GM23338 (cell line): ENCODE data around the gene FN3K. TPM values are rescaled to one million over a fixed set of nuclear protein-coding genes. Genes with fewer than 3 reads are reported as not detected.
A peak's percentile ranks its signal among the peaks of the same experiment; 100 is the strongest.

Source experiments
- ATAC-seq: fragments of 200-7000 bp; cut with Tn5 transposase; 3 replicates; pipeline ENCODE4 v1.9.1; 2020
- DNase-seq: peaks from one replicate; pipeline ENCODE4 v3.0.0-alpha.2; 2015; ENCODE audit warnings: low spot score
- H2AFZ ChIP-seq: fragments of 200-600 bp; sonication (generic); 2 replicates; pipeline ENCODE4 v1.8.0; 2016; ENCODE audit warnings: antibody characterized with exemption, mild to moderate bottlenecking, moderate library complexity
- H3F3A ChIP-seq: fragments of 200-600 bp; sonication (generic); replicated peaks from 2 replicates; pipeline ENCODE4 v1.8.0; 2017; ENCODE audit warnings: antibody characterized with exemption, mixed run types, low read depth
- H3K27ac ChIP-seq: fragments of 200-600 bp; sonication (generic); 2 replicates; pipeline ENCODE4 v1.6.1; 2016; ENCODE audit warnings: low read depth
- H3K27me3 ChIP-seq: fragments of 200-600 bp; sonication (generic); 2 replicates; pipeline ENCODE4 v1.8.0; 2016; ENCODE audit warnings: mild to moderate bottlenecking, mixed run types, moderate library complexity; ENCODE audit not compliant: insufficient read depth
- H3K36me3 ChIP-seq: fragments of 200-600 bp; sonication (generic); 2 replicates; pipeline ENCODE4 v1.8.0; 2016; ENCODE audit warnings: mild to moderate bottlenecking; ENCODE audit not compliant: insufficient read depth
- H3K4me1 ChIP-seq: fragments of 200-600 bp; sonication (generic); 2 replicates; pipeline ENCODE4 v1.8.0; 2016; ENCODE audit warnings: mild to moderate bottlenecking, moderate library complexity; ENCODE audit not compliant: insufficient read depth
- H3K4me2 ChIP-seq: fragments of 200-600 bp; sonication (generic); 2 replicates; pipeline ENCODE4 v1.7.1; 2017; ENCODE audit warnings: mixed run types
- H3K4me3 ChIP-seq: fragments of 200-600 bp; sonication (generic); 2 replicates; pipeline ENCODE4 v1.6.1; 2016; ENCODE audit warnings: mixed run types
- H3K79me2 ChIP-seq: fragments of 200-600 bp; sonication (generic); replicated peaks from 2 replicates; pipeline ENCODE4 v1.8.0; 2017; ENCODE audit warnings: mild to moderate bottlenecking; ENCODE audit not compliant: insufficient read depth
- H3K9me2 ChIP-seq: fragments of 200-600 bp; sonication (generic); 2 replicates; pipeline ENCODE4 v1.8.0; 2017; ENCODE audit not compliant: insufficient read depth
- H4K20me1 ChIP-seq: fragments of 200-600 bp; sonication (generic); replicated peaks from 2 replicates; pipeline ENCODE4 v1.8.0; 2017; ENCODE audit warnings: mild to moderate bottlenecking; ENCODE audit not compliant: insufficient read depth
- H3K27ac Mint-ChIP-seq: 2 replicates; pipeline ENCODE4 v1.8.0; 2020; ENCODE audit warnings: inconsistent platforms, mild to moderate bottlenecking, moderate library complexity, mixed read lengths
- H3K27me3 Mint-ChIP-seq: 3 replicates; pipeline ENCODE4 v1.8.0; 2022; ENCODE audit warnings: low read depth, mild to moderate bottlenecking, moderate library complexity, mixed read lengths, inconsistent platforms; ENCODE audit not compliant: insufficient read depth, poor library complexity
- H3K36me3 Mint-ChIP-seq: 3 replicates; pipeline ENCODE4 v1.8.0; 2021; ENCODE audit warnings: low read depth, mild to moderate bottlenecking, inconsistent platforms, moderate library complexity, mixed read lengths
- H3K4me1 Mint-ChIP-seq: 3 replicates; pipeline ENCODE4 v1.8.0; 2020; ENCODE audit warnings: mild to moderate bottlenecking, inconsistent platforms, mixed read lengths
- H3K4me3 Mint-ChIP-seq: 3 replicates; pipeline ENCODE4 v1.8.0; 2021; ENCODE audit warnings: moderate library complexity, mild to moderate bottlenecking, inconsistent platforms, mixed read lengths
- H3K9me3 Mint-ChIP-seq: 3 replicates; pipeline ENCODE4 v1.8.0; 2020; ENCODE audit warnings: moderate library complexity, mild to moderate bottlenecking, inconsistent platforms, mixed read lengths
- CREB1 ChIP-seq: fragments of 250-450 bp; sonication (Bioruptor Pico); IDR thresholded peaks from 2 replicates; pipeline ENCODE4 v1.5.0; 2020; ENCODE audit warnings: low read depth, mild to moderate bottlenecking, moderate library complexity
- CTCF ChIP-seq, 2 experiments: fragments of 200-600 bp in 1 of 2; sonication (generic) in 1 of 2; conservative IDR thresholded peaks; 2 replicates each; pipeline versions ENCODE4 v1.5.1 to v1.6.1; 2016 to 2017; ENCODE audit warnings: antibody characterized with exemption in 2 of 2, low read depth in 2 of 2, mild to moderate bottlenecking in 2 of 2, moderate library complexity in 1 of 2
- ETS1 ChIP-seq: IDR thresholded peaks from 2 replicates; pipeline ENCODE4 v1.6.1; 2016; ENCODE audit warnings: antibody characterized with exemption
- EZH2 ChIP-seq: fragments of 200-600 bp; sonication (generic); IDR thresholded peaks from one replicate; pipeline ENCODE4 v1.8.0; 2017; ENCODE audit warnings: antibody characterized with exemption, mild to moderate bottlenecking, low read depth; ENCODE audit not compliant: unreplicated experiment
- EZH2phosphoT487 ChIP-seq: fragments of 200-600 bp; sonication (generic); IDR thresholded peaks from one replicate; pipeline ENCODE4 v1.8.1; 2018; ENCODE audit warnings: antibody characterized with exemption; ENCODE audit not compliant: unreplicated experiment
- JUNB ChIP-seq: IDR thresholded peaks from one replicate; pipeline ENCODE4 v1.6.1; 2016; ENCODE audit warnings: antibody characterized with exemption; ENCODE audit not compliant: unreplicated experiment
- NANOG ChIP-seq: IDR thresholded peaks from 2 replicates; pipeline ENCODE4 v1.6.1; 2016; ENCODE audit warnings: antibody characterized with exemption, borderline replicate concordance
- POLR2AphosphoS5 ChIP-seq: IDR thresholded peaks from 2 replicates; pipeline ENCODE4 v1.6.1; 2016; ENCODE audit warnings: antibody characterized with exemption, low read depth
- REST ChIP-seq: IDR thresholded peaks from one replicate; pipeline ENCODE4 v1.6.1; 2018; ENCODE audit warnings: antibody characterized with exemption; ENCODE audit not compliant: unreplicated experiment
- STAT1 ChIP-seq: IDR thresholded peaks from one replicate; pipeline ENCODE4 v1.6.1; 2016; ENCODE audit warnings: antibody characterized with exemption; ENCODE audit not compliant: unreplicated experiment
- ZNF114 ChIP-seq: fragments of 250-450 bp; sonication (Bioruptor Pico); IDR thresholded peaks from 2 replicates; pipeline ENCODE4 v1.5.0; 2020; ENCODE audit warnings: mild to moderate bottlenecking, moderate library complexity
- ZNF331 ChIP-seq: fragments of 250-450 bp; sonication (Bioruptor Pico); IDR thresholded peaks from 2 replicates; pipeline ENCODE4 v1.5.0; 2020; ENCODE audit warnings: low read depth, mild to moderate bottlenecking, moderate library complexity
- ZNF462 ChIP-seq: fragments of 250-450 bp; sonication (Bioruptor Pico); IDR thresholded peaks from 2 replicates; pipeline ENCODE4 v1.5.0; 2020; ENCODE audit warnings: mild to moderate bottlenecking, moderate library complexity
- polyA plus RNA-seq: library from polyadenylated mRNA; unstranded; fragments of >200 nt; fragmentation: Nextera tagmentation; extraction: Ambion mirVana; gene quantifications from 2 replicates; pipeline ENCODE4 v1.2.1, GENCODE V29; 2016
- total RNA-seq: library from RNA; depleted of rRNA; stranded (reverse); fragments of >200 nt; shearing (Covaris generic); gene quantifications from 2 replicates; pipeline ENCODE4 v1.2.3, GENCODE V29; 2014

The FN3K gene
- total and polyA plus RNA-seq, 2 experiments from 2014 or later = 5.3 to 12.9 TPM

GRCh38 chr17:82722341-82723013, 12.9 kb upstream of the FN3K start:
- Mint-ChIP-seq H3K4me3 (no peak overlapping the region), H3K36me3 (peaks cover 29% of the 10 kb centered on the region), H3K27me3 (peaks cover 1% of the 10 kb centered on the region), H3K27ac (peak overlapping the region; percentile 77; the same call in 1 of the 2 replicates), H3K9me3 (no peaks in the 10 kb centered on the region; the same call in 2 of the 3 replicates), H3K4me1 (peaks cover 6% of the 10 kb centered on the region)
- Histone ChIP-seq H3K79me2 (no peaks in the 10 kb centered on the region; the same call in 1 of the 2 replicates), H3K27me3 (no peaks in the 10 kb centered on the region), H3K4me3 (no peak overlapping the region), H3K27ac (0 out of 2 replicates have a peak overlapping the region, but pooled peaks have one; percentile 26), H3K4me1 (no peaks in the 10 kb centered on the region), H3K4me2 (no peak overlapping the region), H2AFZ (no peak overlapping the region), H4K20me1 (no peaks in the 10 kb centered on the region), H3K36me3 (no peaks in the 10 kb centered on the region), H3K9me2 (no peaks in the 10 kb centered on the region), H3F3A (no peaks in the 10 kb centered on the region)
- DNase-seq = no peak
- ATAC-seq = no peak
- TF ChIP-seq EZH2phosphoT487 (no peak), ZNF114 (CRISPR knock-in tag) (no peak), ZNF331 (no peak), EZH2 (no peak), JUNB (no peak), ETS1 (no peak), STAT1 (no peak), POLR2AphosphoS5 (no peak), CREB1 (CRISPR knock-in tag) (no peak), ZNF462 (CRISPR knock-in tag) (no peak), CTCF (conservative IDR thresholded peaks at IDR 0.05; ENCODE audit: low read depth in 2 of 2) (no peak), NANOG (no peak), REST (no peak)
